ENCODE results near the gene GALNT9.

DNA sequence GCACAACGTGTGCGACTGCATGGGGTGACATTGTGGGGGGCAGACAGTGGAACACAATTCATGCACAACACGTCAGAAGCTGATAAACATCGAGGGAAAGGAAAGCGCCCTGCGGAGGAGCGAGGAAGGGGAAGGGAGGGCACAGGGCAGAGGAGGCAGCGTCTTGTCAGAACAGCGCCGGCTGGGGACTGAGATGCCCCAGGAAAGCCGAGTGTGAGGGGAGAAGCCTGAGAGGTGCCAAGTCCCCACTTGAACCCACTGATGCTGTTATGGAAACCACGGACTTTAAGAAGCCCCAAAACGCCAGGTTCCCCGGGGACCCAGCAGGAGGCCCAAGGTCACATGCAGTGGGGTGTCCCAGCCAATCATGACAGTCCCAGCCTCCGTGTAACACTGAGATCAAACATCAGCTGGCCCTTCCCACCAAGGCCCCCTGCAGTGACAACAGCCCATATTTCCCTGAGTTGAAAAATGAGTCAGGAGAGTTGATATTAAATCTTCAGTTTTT, 70.0 kb downstream of the GALNT9 start:
- TF ChIP-seq, protein P1, sequence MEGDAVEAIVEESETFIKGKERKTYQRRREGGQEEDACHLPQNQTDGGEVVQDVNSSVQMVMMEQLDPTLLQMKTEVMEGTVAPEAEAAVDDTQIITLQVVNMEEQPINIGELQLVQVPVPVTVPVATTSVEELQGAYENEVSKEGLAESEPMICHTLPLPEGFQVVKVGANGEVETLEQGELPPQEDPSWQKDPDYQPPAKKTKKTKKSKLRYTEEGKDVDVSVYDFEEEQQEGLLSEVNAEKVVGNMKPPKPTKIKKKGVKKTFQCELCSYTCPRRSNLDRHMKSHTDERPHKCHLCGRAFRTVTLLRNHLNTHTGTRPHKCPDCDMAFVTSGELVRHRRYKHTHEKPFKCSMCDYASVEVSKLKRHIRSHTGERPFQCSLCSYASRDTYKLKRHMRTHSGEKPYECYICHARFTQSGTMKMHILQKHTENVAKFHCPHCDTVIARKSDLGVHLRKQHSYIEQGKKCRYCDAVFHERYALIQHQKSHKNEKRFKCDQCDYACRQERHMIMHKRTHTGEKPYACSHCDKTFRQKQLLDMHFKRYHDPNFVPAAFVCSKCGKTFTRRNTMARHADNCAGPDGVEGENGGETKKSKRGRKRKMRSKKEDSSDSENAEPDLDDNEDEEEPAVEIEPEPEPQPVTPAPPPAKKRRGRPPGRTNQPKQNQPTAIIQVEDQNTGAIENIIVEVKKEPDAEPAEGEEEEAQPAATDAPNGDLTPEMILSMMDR (IDR thresholded peaks at IDR 0.05) = no peak
- TF ChIP-seq POLR2A (IDR thresholded peaks at IDR 0.05) (no peak), EP300 (IDR thresholded peaks at IDR 0.05) (no peak), POLR2AphosphoS5 (IDR thresholded peaks at IDR 0.05) (no peak)

Data from sigmoid colon (tissue), 4 donors.